GM23338 (cell line): ENCODE data around the gene PRSS27. TPM values are rescaled to one million over a fixed set of nuclear protein-coding genes. Genes with fewer than 3 reads are reported as not detected.

Experiments
- ATAC-seq: fragments of 200-7000 bp; cut with Tn5 transposase; 3 replicates; pipeline ENCODE4 v1.9.1; 2020
- DNase-seq: peaks from one replicate; pipeline ENCODE4 v3.0.0-alpha.2; 2015; ENCODE audit warnings: low spot score
- H2AFZ ChIP-seq: fragments of 200-600 bp; sonication (generic); 2 replicates; pipeline ENCODE4 v1.8.0; 2016; ENCODE audit warnings: antibody characterized with exemption, mild to moderate bottlenecking, moderate library complexity
- H3F3A ChIP-seq: fragments of 200-600 bp; sonication (generic); replicated peaks from 2 replicates; pipeline ENCODE4 v1.8.0; 2017; ENCODE audit warnings: antibody characterized with exemption, mixed run types, low read depth
- H3K27ac ChIP-seq: fragments of 200-600 bp; sonication (generic); 2 replicates; pipeline ENCODE4 v1.6.1; 2016; ENCODE audit warnings: low read depth
- H3K27me3 ChIP-seq: fragments of 200-600 bp; sonication (generic); 2 replicates; pipeline ENCODE4 v1.8.0; 2016; ENCODE audit warnings: mild to moderate bottlenecking, mixed run types, moderate library complexity; ENCODE audit not compliant: insufficient read depth
- H3K36me3 ChIP-seq: fragments of 200-600 bp; sonication (generic); 2 replicates; pipeline ENCODE4 v1.8.0; 2016; ENCODE audit warnings: mild to moderate bottlenecking; ENCODE audit not compliant: insufficient read depth
- H3K4me1 ChIP-seq: fragments of 200-600 bp; sonication (generic); 2 replicates; pipeline ENCODE4 v1.8.0; 2016; ENCODE audit warnings: mild to moderate bottlenecking, moderate library complexity; ENCODE audit not compliant: insufficient read depth
- H3K4me2 ChIP-seq: fragments of 200-600 bp; sonication (generic); 2 replicates; pipeline ENCODE4 v1.7.1; 2017; ENCODE audit warnings: mixed run types
- H3K4me3 ChIP-seq: fragments of 200-600 bp; sonication (generic); 2 replicates; pipeline ENCODE4 v1.6.1; 2016; ENCODE audit warnings: mixed run types
- H3K79me2 ChIP-seq: fragments of 200-600 bp; sonication (generic); replicated peaks from 2 replicates; pipeline ENCODE4 v1.8.0; 2017; ENCODE audit warnings: mild to moderate bottlenecking; ENCODE audit not compliant: insufficient read depth
- H3K9me2 ChIP-seq: fragments of 200-600 bp; sonication (generic); 2 replicates; pipeline ENCODE4 v1.8.0; 2017; ENCODE audit not compliant: insufficient read depth
- H4K20me1 ChIP-seq: fragments of 200-600 bp; sonication (generic); replicated peaks from 2 replicates; pipeline ENCODE4 v1.8.0; 2017; ENCODE audit warnings: mild to moderate bottlenecking; ENCODE audit not compliant: insufficient read depth
- H3K27ac Mint-ChIP-seq: 2 replicates; pipeline ENCODE4 v1.8.0; 2020; ENCODE audit warnings: inconsistent platforms, mild to moderate bottlenecking, moderate library complexity, mixed read lengths
- H3K27me3 Mint-ChIP-seq: 3 replicates; pipeline ENCODE4 v1.8.0; 2022; ENCODE audit warnings: low read depth, mild to moderate bottlenecking, moderate library complexity, mixed read lengths, inconsistent platforms; ENCODE audit not compliant: insufficient read depth, poor library complexity
- H3K36me3 Mint-ChIP-seq: 3 replicates; pipeline ENCODE4 v1.8.0; 2021; ENCODE audit warnings: low read depth, mild to moderate bottlenecking, inconsistent platforms, moderate library complexity, mixed read lengths
- H3K4me1 Mint-ChIP-seq: 3 replicates; pipeline ENCODE4 v1.8.0; 2020; ENCODE audit warnings: mild to moderate bottlenecking, inconsistent platforms, mixed read lengths
- H3K4me3 Mint-ChIP-seq: 3 replicates; pipeline ENCODE4 v1.8.0; 2021; ENCODE audit warnings: moderate library complexity, mild to moderate bottlenecking, inconsistent platforms, mixed read lengths
- H3K9me3 Mint-ChIP-seq: 3 replicates; pipeline ENCODE4 v1.8.0; 2020; ENCODE audit warnings: moderate library complexity, mild to moderate bottlenecking, inconsistent platforms, mixed read lengths
- ETS1 ChIP-seq: IDR thresholded peaks from 2 replicates; pipeline ENCODE4 v1.6.1; 2016; ENCODE audit warnings: antibody characterized with exemption
- EZH2 ChIP-seq: fragments of 200-600 bp; sonication (generic); IDR thresholded peaks from one replicate; pipeline ENCODE4 v1.8.0; 2017; ENCODE audit warnings: antibody characterized with exemption, mild to moderate bottlenecking, low read depth; ENCODE audit not compliant: unreplicated experiment
- JUNB ChIP-seq: IDR thresholded peaks from one replicate; pipeline ENCODE4 v1.6.1; 2016; ENCODE audit warnings: antibody characterized with exemption; ENCODE audit not compliant: unreplicated experiment
- REST ChIP-seq: IDR thresholded peaks from one replicate; pipeline ENCODE4 v1.6.1; 2018; ENCODE audit warnings: antibody characterized with exemption; ENCODE audit not compliant: unreplicated experiment
- STAT1 ChIP-seq: IDR thresholded peaks from one replicate; pipeline ENCODE4 v1.6.1; 2016; ENCODE audit warnings: antibody characterized with exemption; ENCODE audit not compliant: unreplicated experiment
- ZNF114 ChIP-seq: fragments of 250-450 bp; sonication (Bioruptor Pico); IDR thresholded peaks from 2 replicates; pipeline ENCODE4 v1.5.0; 2020; ENCODE audit warnings: mild to moderate bottlenecking, moderate library complexity
- ZNF331 ChIP-seq: fragments of 250-450 bp; sonication (Bioruptor Pico); IDR thresholded peaks from 2 replicates; pipeline ENCODE4 v1.5.0; 2020; ENCODE audit warnings: low read depth, mild to moderate bottlenecking, moderate library complexity
- polyA plus RNA-seq: library from polyadenylated mRNA; unstranded; fragments of >200 nt; fragmentation: Nextera tagmentation; extraction: Ambion mirVana; gene quantifications from 2 replicates; pipeline ENCODE4 v1.2.1, GENCODE V29; 2016
- total RNA-seq: library from RNA; depleted of rRNA; stranded (reverse); fragments of >200 nt; shearing (Covaris generic); gene quantifications from 2 replicates; pipeline ENCODE4 v1.2.3, GENCODE V29; 2014
- TF ChIP-seq, protein P1 (sequence below), 2 experiments: fragments of 200-600 bp in 1 of 2; sonication (generic) in 1 of 2; conservative IDR thresholded peaks; 2 replicates each; pipeline versions ENCODE4 v1.5.1 to v1.6.1; 2016 to 2017; ENCODE audit warnings: antibody characterized with exemption in 2 of 2, low read depth in 2 of 2, mild to moderate bottlenecking in 2 of 2, moderate library complexity in 1 of 2

PRSS27 gene
- total and polyA plus RNA-seq, 2 experiments from 2014 or later, result 0.73 to 1.6 TPM

DNA sequence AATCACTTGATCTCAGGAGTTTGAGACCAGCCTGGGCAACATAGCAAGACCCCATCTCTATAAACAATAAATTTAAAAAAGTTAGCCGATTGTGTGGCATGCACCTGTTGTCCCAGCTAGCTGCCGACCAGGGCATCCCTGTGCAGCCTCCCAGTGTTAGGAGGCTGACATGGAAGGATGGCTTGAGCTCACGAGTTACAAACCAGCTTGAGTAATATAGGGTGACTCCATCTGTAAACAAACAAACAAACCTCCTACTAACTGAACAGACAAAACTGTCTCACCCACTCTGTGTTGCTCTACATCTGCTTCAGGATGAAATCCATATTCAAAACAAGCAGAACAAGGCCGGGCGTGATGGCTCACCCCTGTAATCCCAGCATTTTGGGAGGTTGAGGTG lies 6.9 kb upstream of the PRSS27 start (continued):
- TF ChIP-seq ETS1, result no peak
- TF ChIP-seq ZNF114 (CRISPR knock-in tag), result no peak
- TF ChIP-seq, protein P1, sequence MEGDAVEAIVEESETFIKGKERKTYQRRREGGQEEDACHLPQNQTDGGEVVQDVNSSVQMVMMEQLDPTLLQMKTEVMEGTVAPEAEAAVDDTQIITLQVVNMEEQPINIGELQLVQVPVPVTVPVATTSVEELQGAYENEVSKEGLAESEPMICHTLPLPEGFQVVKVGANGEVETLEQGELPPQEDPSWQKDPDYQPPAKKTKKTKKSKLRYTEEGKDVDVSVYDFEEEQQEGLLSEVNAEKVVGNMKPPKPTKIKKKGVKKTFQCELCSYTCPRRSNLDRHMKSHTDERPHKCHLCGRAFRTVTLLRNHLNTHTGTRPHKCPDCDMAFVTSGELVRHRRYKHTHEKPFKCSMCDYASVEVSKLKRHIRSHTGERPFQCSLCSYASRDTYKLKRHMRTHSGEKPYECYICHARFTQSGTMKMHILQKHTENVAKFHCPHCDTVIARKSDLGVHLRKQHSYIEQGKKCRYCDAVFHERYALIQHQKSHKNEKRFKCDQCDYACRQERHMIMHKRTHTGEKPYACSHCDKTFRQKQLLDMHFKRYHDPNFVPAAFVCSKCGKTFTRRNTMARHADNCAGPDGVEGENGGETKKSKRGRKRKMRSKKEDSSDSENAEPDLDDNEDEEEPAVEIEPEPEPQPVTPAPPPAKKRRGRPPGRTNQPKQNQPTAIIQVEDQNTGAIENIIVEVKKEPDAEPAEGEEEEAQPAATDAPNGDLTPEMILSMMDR (conservative IDR thresholded peaks at IDR 0.05; ENCODE audit: low read depth in 2 of 2), result no peak
- TF ChIP-seq ZNF331, result no peak
- no peak for TF ChIP-seq JUNB
- no peak for TF ChIP-seq EZH2

DNA sequence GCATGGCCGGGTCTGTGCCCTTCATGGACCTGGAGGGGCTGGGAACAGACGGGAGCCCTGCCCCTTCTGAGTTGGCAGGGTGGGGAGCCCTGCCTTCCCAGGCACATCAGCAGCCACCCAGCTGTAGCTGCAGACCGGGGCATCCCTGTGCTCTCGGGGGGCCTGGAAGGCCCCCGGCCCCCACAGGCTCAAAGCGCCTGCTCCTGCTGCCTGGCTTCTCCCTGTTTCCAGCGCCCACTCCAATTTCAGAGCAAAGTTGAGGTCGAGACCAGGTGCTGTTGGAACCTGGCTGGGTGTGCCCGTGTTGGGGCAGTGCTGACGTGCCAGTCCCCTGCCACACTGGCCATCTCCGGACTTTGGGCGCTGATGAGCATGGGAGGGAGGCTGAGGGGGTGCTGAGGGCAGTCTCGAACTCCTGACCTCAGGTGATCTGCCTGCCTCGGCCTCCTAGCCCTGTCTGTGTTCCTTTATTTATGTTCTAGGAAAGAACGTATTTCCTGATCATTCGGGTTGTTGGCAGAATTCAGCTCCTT lies 4.9 kb upstream of the PRSS27 start:
- no peak overlapping the region for H3K27ac Mint-ChIP-seq

More for the DNA sequence above, 4.9 kb upstream of the PRSS27 start:
- TF ChIP-seq REST, result no peak
- TF ChIP-seq STAT1, result no peak
- no peak for TF ChIP-seq ETS1
- TF ChIP-seq ZNF114 (CRISPR knock-in tag), result no peak
- no peak for TF ChIP-seq ZNF331
- no peaks in the 10 kb centered on the region for H3K4me1 ChIP-seq
- H3K4me3 ChIP-seq, result no peak overlapping the region
- no peak overlapping the region for H3K27ac ChIP-seq
- Mint-ChIP-seq H3K27me3 (peaks cover 4% of the 10 kb centered on the region), H3K36me3 (no peaks in the 10 kb centered on the region), H3K9me3 (no peaks in the 10 kb centered on the region), H3K4me1 (peaks cover 2% of the 10 kb centered on the region; the same call in 1 of the 3 replicates), H3K4me3 (no peak overlapping the region)
- H4K20me1 ChIP-seq, result no peaks in the 10 kb centered on the region
- no peaks in the 10 kb centered on the region for H3K36me3 ChIP-seq
- no peak overlapping the region for H2AFZ ChIP-seq
- peaks cover 14% of the 10 kb centered on the region; the same call in 1 of the 2 replicates for H3F3A ChIP-seq
- H3K9me2 ChIP-seq, result no peaks in the 10 kb centered on the region
- H3K4me2 ChIP-seq, result no peak overlapping the region
- H3K27me3 ChIP-seq, result no peaks in the 10 kb centered on the region
- no peak for ATAC-seq
- DNase-seq, result no peak
- no peaks in the 10 kb centered on the region for H3K79me2 ChIP-seq
